IMR-90 (cell line): ENCODE data around the gene DYNLT2. TPM values are rescaled to one million over a fixed set of nuclear protein-coding genes. Genes with fewer than 3 reads are reported as not detected.

Source experiments
- ATAC-seq: fragments of 200-7000 bp; cut with Tn5 transposase; 2 replicates; pipeline ENCODE4 v1.9.1; 2020; ENCODE audit warnings: low read depth, mild to moderate bottlenecking, moderate library complexity
- Bru-seq: library from RNA; stranded (reverse); fragments of 400-500 nt; gene quantifications from one replicate; lab custom pipeline; 2021; lab: Mats Ljungman, UMichigan
- BruChase-seq, 2 experiments: library from RNA; stranded (reverse); fragments of 400-500 nt; gene quantifications; one replicate each; lab custom pipeline; 2021; lab: Mats Ljungman, UMichigan
- BruUV-seq: library from RNA; stranded (reverse); fragments of 400-500 nt; replicated peaks from 2 replicates; lab custom pipeline; 2021; lab: Mats Ljungman, UMichigan
- CTCF ChIA-PET: fragments of 300-600 bp; formaldehyde crosslinking; extraction: SDS; loops from one replicate; lab custom pipeline; 2021; ENCODE audit warnings: antibody characterized with exemption; lab: Yijun Ruan, JAX
- POLR2A ChIA-PET: fragments of 300-600 bp; sonication (Branson Sonifier 250); formaldehyde crosslinking; loops from one replicate; lab custom pipeline; 2022; ENCODE audit warnings: antibody characterized with exemption; ENCODE audit not compliant: unreplicated experiment; lab: Charles Lee
- DNase-seq: peaks from one replicate; pipeline ENCODE4 v3.0.0; 2013
- H2AFZ ChIP-seq: replicated peaks from 2 replicates; pipeline ENCODE3; 2013; ENCODE audit warnings: low read length, mild to moderate bottlenecking; ENCODE audit not compliant: poor library complexity
- H2AK5ac ChIP-seq: 2 replicates; pipeline ENCODE4 v1.6.1; 2013; ENCODE audit warnings: low read depth, low read length, inconsistent platforms
- H2AK9ac ChIP-seq: replicated peaks from 2 replicates; pipeline ENCODE3; 2013; ENCODE audit warnings: mild to moderate bottlenecking, low read depth, low read length, moderate library complexity; ENCODE audit not compliant: poor library complexity
- H2BK120ac ChIP-seq: 2 replicates; pipeline ENCODE4 v1.6.1; 2013; ENCODE audit warnings: low read depth, low read length, inconsistent platforms
- H2BK15ac ChIP-seq: 3 replicates; pipeline ENCODE4 v1.6.1; 2013; ENCODE audit warnings: low read depth, low read length, inconsistent platforms
- H2BK20ac ChIP-seq: 2 replicates; pipeline ENCODE4 v1.6.1; 2013; ENCODE audit warnings: low read depth, mild to moderate bottlenecking, inconsistent platforms, low read length, moderate library complexity
- H2BK5ac ChIP-seq: 2 replicates; pipeline ENCODE4 v1.6.1; 2013; ENCODE audit warnings: mild to moderate bottlenecking, low read depth, low read length, inconsistent platforms; ENCODE audit not compliant: poor library complexity, severe bottlenecking
- H3K14ac ChIP-seq: replicated peaks from 2 replicates; pipeline ENCODE4 v1.6.1; 2013; ENCODE audit warnings: low read depth, low read length, inconsistent platforms
- H3K18ac ChIP-seq: 2 replicates; pipeline ENCODE4 v1.6.1; 2013; ENCODE audit warnings: low read depth, low read length, control low read depth
- H3K23ac ChIP-seq: 2 replicates; pipeline ENCODE4 v1.6.1; 2013; ENCODE audit warnings: low read depth, low read length, inconsistent platforms
- H3K27ac ChIP-seq: 2 replicates; pipeline ENCODE4 v1.5.1; 2013; ENCODE audit warnings: mild to moderate bottlenecking, control low read depth, low read length; ENCODE audit not compliant: insufficient read depth
- H3K27me3 ChIP-seq: 2 replicates; pipeline ENCODE4 v1.6.1; 2013; ENCODE audit warnings: low read length; ENCODE audit not compliant: control insufficient read depth, insufficient read depth
- H3K36me3 ChIP-seq: 2 replicates; pipeline ENCODE4 v1.6.1; 2013; ENCODE audit warnings: low read length, mixed read lengths; ENCODE audit not compliant: control insufficient read depth, insufficient read depth
- H3K4ac ChIP-seq: 2 replicates; pipeline ENCODE4 v1.6.1; 2013; ENCODE audit warnings: low read depth, low read length, inconsistent platforms
- H3K4me1 ChIP-seq: 2 replicates; pipeline ENCODE4 v1.6.1; 2013; ENCODE audit warnings: low read length, mixed read lengths; ENCODE audit not compliant: control insufficient read depth, insufficient read depth
- H3K4me2 ChIP-seq: 2 replicates; pipeline ENCODE4 v1.6.1; 2013; ENCODE audit warnings: low read depth, mild to moderate bottlenecking, control low read depth, low read length, moderate library complexity
- H3K4me3 ChIP-seq: 2 replicates; pipeline ENCODE4 v1.5.1; 2013; ENCODE audit warnings: low read depth, mild to moderate bottlenecking, control low read depth, low read length, moderate library complexity; ENCODE audit not compliant: insufficient read depth
- H3K56ac ChIP-seq: 2 replicates; pipeline ENCODE4 v1.6.1; 2013; ENCODE audit warnings: low read length, inconsistent platforms; ENCODE audit not compliant: insufficient read depth; ENCODE audit errors: extremely low read depth
- H3K79me1 ChIP-seq, 2 experiments: 2 replicates each; pipeline ENCODE4 v1.6.1; 2013; ENCODE audit warnings: low read length in 2 of 2, inconsistent platforms in 1 of 2, low read depth in 1 of 2
- H3K9ac ChIP-seq: 2 replicates; pipeline ENCODE4 v1.6.1; 2013; ENCODE audit warnings: low read depth, low read length, control low read depth
- H3K9me1 ChIP-seq: 2 replicates; pipeline ENCODE4 v1.6.1; 2013; ENCODE audit warnings: low read length, inconsistent platforms; ENCODE audit not compliant: insufficient read depth
- H3K9me3 ChIP-seq: 2 replicates; pipeline ENCODE4 v1.6.1; 2013; ENCODE audit warnings: low read length; ENCODE audit not compliant: control insufficient read depth, insufficient read depth
- H4K20me1 ChIP-seq: 2 replicates; pipeline ENCODE4 v1.6.1; 2013; ENCODE audit warnings: low read length, inconsistent platforms; ENCODE audit not compliant: insufficient read depth
- H4K5ac ChIP-seq: 2 replicates; pipeline ENCODE4 v1.6.1; 2013; ENCODE audit warnings: mild to moderate bottlenecking, low read depth, low read length, control low read depth
- H4K8ac ChIP-seq, 2 experiments: 2 replicates each; pipeline ENCODE4 v1.6.1; 2013; ENCODE audit warnings: low read depth in 2 of 2, low read length in 2 of 2, control low read depth in 1 of 2, inconsistent platforms in 1 of 2
- H4K91ac ChIP-seq: 2 replicates; pipeline ENCODE4 v1.6.1; 2013; ENCODE audit warnings: low read depth, low read length, inconsistent platforms; ENCODE audit not compliant: insufficient read depth
- BHLHE40 ChIP-seq: fragments of 150-350 bp; IDR thresholded peaks from 2 replicates; pipeline ENCODE4 v1.6.1; 2016; ENCODE audit warnings: mild to moderate bottlenecking, low read depth, low read length
- CEBPB ChIP-seq: IDR thresholded peaks from 2 replicates; pipeline ENCODE4 v1.6.1; 2012; ENCODE audit warnings: low read depth, low read length, improper control_type of control experiment
- CHD1 ChIP-seq: IDR thresholded peaks from 2 replicates; pipeline ENCODE4 v1.6.1; 2012; ENCODE audit warnings: low read depth, low read length, improper control_type of control experiment
- ELK1 ChIP-seq: fragments of 150-350 bp; IDR thresholded peaks from 2 replicates; pipeline ENCODE4 v1.6.1; 2016; ENCODE audit warnings: low read depth, mild to moderate bottlenecking, low read length, moderate library complexity, borderline replicate concordance
- FOS ChIP-seq: fragments of 150-350 bp; IDR thresholded peaks from 2 replicates; pipeline ENCODE4 v1.6.1; 2016; ENCODE audit warnings: low read depth, low read length
- MAFK ChIP-seq: IDR thresholded peaks from 2 replicates; pipeline ENCODE4 v1.6.1; 2012; ENCODE audit warnings: low read depth, low read length, improper control_type of control experiment
- MAZ ChIP-seq: IDR thresholded peaks from 2 replicates; pipeline ENCODE4 v1.6.1; 2012; ENCODE audit warnings: low read depth, mild to moderate bottlenecking, low read length, improper control_type of control experiment, moderate library complexity, borderline replicate concordance
- MXI1 ChIP-seq: IDR thresholded peaks from 2 replicates; pipeline ENCODE4 v1.6.1; 2012; ENCODE audit warnings: low read depth, mild to moderate bottlenecking, low read length, moderate library complexity, borderline replicate concordance
- NFE2L2 ChIP-seq: fragments of 150-350 bp; IDR thresholded peaks from 2 replicates; pipeline ENCODE4 v1.6.1; 2016; ENCODE audit warnings: low read depth, mild to moderate bottlenecking, low read length
- POLR2A ChIP-seq: IDR thresholded peaks from 2 replicates; pipeline ENCODE4 v1.6.1; 2012; ENCODE audit warnings: mild to moderate bottlenecking, low read depth, low read length
- RAD21 ChIP-seq: IDR thresholded peaks from 2 replicates; pipeline ENCODE4 v1.6.1; 2012; ENCODE audit warnings: low read length, improper control_type of control experiment
- RCOR1 ChIP-seq: IDR thresholded peaks from 2 replicates; pipeline ENCODE4 v1.6.1; 2012; ENCODE audit warnings: mild to moderate bottlenecking, low read length, improper control_type of control experiment; ENCODE audit not compliant: insufficient replicate concordance
- RFX5 ChIP-seq: IDR thresholded peaks from 2 replicates; pipeline ENCODE4 v1.8.0; 2012; ENCODE audit warnings: low read depth, mild to moderate bottlenecking, low read length, moderate library complexity
- USF2 ChIP-seq: fragments of 150-350 bp; IDR thresholded peaks from 2 replicates; pipeline ENCODE4 v1.6.1; 2017; ENCODE audit warnings: mild to moderate bottlenecking, antibody characterized with exemption, low read length, low read depth
- WGBS, 2 experiments: methylation state at CpG; one replicate each; pipeline versions ENCODE4 v1.1.5 to v1.1.7; 2013; ENCODE audit warnings: missing lambda C conversion rate in 2 of 2; ENCODE audit not compliant: insufficient read length in 1 of 2; ENCODE audit errors: extremely low coverage in 2 of 2; 5-methylcytosine and 5-hydroxymethylcytosine counted together
- dilution Hi-C: fragments of 300-500 bp; cut with HindIII; formaldehyde crosslinking; loops from one replicate; pipeline ENCODE4 v1.14.3; 2018; ENCODE audit warnings: low sequenced_read_pairs; ENCODE audit not compliant: unreplicated experiment
- in situ Hi-C: fragments of 300-500 bp; cut with MboI; formaldehyde crosslinking; loops from 3 replicates; pipeline ENCODE4 v1.14.3; 2019; ENCODE audit warnings: low sequenced_read_pairs, inconsistent platforms, mixed read lengths
- intact Hi-C: fragments of 100-400 bp; cut with micrococcal nuclease; formaldehyde crosslinking; loops from 2 replicates; pipeline ENCODE4 v1.10.0; 2022
- long read RNA-seq: library from polyadenylated mRNA; unstranded; transcript quantifications from one replicate; pipeline ENCODE4 v2.0.0, GENCODE V29; 2021; ENCODE audit not compliant: unreplicated experiment
- polyA plus RNA-seq, 3 experiments: library from polyadenylated mRNA; depleted of rRNA; stranded (reverse); fragments of >200 nt; gene quantifications; 2 replicates each; pipeline ENCODE4 v1.2.3, GENCODE V29; 2012; ENCODE audit warnings: low replicate concordance in 1 of 3
- total RNA-seq: library from RNA; depleted of rRNA; stranded (reverse); fragments of >200 nt; gene quantifications from 2 replicates; pipeline ENCODE4 v1.2.3, GENCODE V29; 2012; rRNA removed

Gene DYNLT2
- 0.36 and 1.1 TPM in 2 replicates for total RNA-seq
- 0.32 and 0.44 TPM in 2 replicates for polyA plus RNA-seq (2012; rRNA removed)
- 0.05 TPM in 2 replicates for polyA plus RNA-seq (2012; cell fraction: cytosol; rRNA removed)
- 0.22 and 1.4 TPM in 2 replicates for polyA plus RNA-seq (2012; cell fraction: nucleus; rRNA removed; ENCODE audit: low replicate concordance)
- Bru-seq, nascent RNA = percentile 38 among the genes with signal in this experiment
- percentile 29 among the genes with signal in this experiment for BruChase-seq, experiment 1, labeled RNA remaining after a 6-hour chase
- BruChase-seq, experiment 2, labeled RNA remaining after a 2-hour chase = percentile 29 among the genes with signal in this experiment
- long read RNA-seq = 0 reads

GRCh38 chr6:169751242-169752073 lies at the start of gene DYNLT2, which contains the start of gene ERMARD:
Gene DYNLT2 (minus strand): TSS chr6:169751572. CDS start chr6:169751458, 114 bp downstream.
Gene ERMARD (plus strand): TSS chr6:169751622. CDS start chr6:169751658, 36 bp downstream.
- peak within 1 kb of the TSS; percentile 94 to 98 for H4K8ac ChIP-seq
- CTCF ChIA-PET = interaction anchor here (0.8 to 0.9 kb wide), 2 partner anchors 12 to 32 kb away, joined by 3 read pairs; no protein-coding TSS in a partner anchor
- peak within 1 kb of the TSS; percentile 89 for H3K4me3 ChIP-seq
- no peak within 1 kb of the TSS; the same call in 2 of the 3 replicates for H2BK15ac ChIP-seq
- no peaks in the 10 kb centered on the region for H3K9me3 ChIP-seq
- in situ Hi-C loops (no loop called here), dilution Hi-C loops (no loop called here), intact Hi-C loops (loop anchor here (2.0 kb wide), 1 partner anchor 29 kb away; no protein-coding TSS in a partner anchor)
- peak within 1 kb of the TSS; percentile 89 for H2AK9ac ChIP-seq
- 0 out of 2 replicates have a peak, but pooled peaks cover 3% of the 10 kb centered on the region for H3K9me1 ChIP-seq
- no peak within 1 kb of the TSS for H2BK20ac ChIP-seq
- H4K20me1 ChIP-seq = no peaks in the 10 kb centered on the region
- H2AK5ac ChIP-seq = peak within 1 kb of the TSS; percentile 63
- H3K4me1 ChIP-seq = 0 out of 2 replicates have a peak, but pooled peaks cover 2% of the 10 kb centered on the region
- H3K4me2 ChIP-seq = peak within 1 kb of the TSS; percentile 91
- TSS peak; percentile 94 for BruUV-seq
- H2BK5ac ChIP-seq = peak within 1 kb of the TSS; percentile 90
- peak within 1 kb of the TSS; percentile 82 for H3K56ac ChIP-seq
- 0% methylated on average over 38 of the region's 90 CpGs; no CpG with 5 or more reads in 1 of the 2 experiments for WGBS, 2 experiments
- peak within 1 kb of the TSS; percentile 72 for H2BK120ac ChIP-seq
- H3K18ac ChIP-seq = peak within 1 kb of the TSS; percentile 61
- ATAC-seq (peak; percentile 98), DNase-seq (peak; percentile 94)
- peak within 1 kb of the TSS; percentile 85 for H3K4ac ChIP-seq
- peak within 1 kb of the TSS; percentile 94 for H2AFZ ChIP-seq
- H3K27ac ChIP-seq = peak within 1 kb of the TSS; percentile 94
- H3K14ac ChIP-seq = peak within 1 kb of the TSS; percentile 75
- POLR2A ChIA-PET = interaction anchor here (0.6 kb wide), 1 partner anchor 537 kb away, joined by 3 read pairs; no protein-coding TSS in a partner anchor
- peak within 1 kb of the TSS; percentile 83 for H3K23ac ChIP-seq
- no peaks in the 10 kb centered on the region for H3K27me3 ChIP-seq
- H3K9ac ChIP-seq = peak within 1 kb of the TSS; percentile 93
- peak within 1 kb of the TSS; percentile 91 for H4K5ac ChIP-seq
- peaks cover 23 to 29% of the 10 kb centered on the region in 2 experiments for H3K79me1 ChIP-seq
- peak within 1 kb of the TSS; percentile 57 for H4K91ac ChIP-seq
- H3K36me3 ChIP-seq = no peaks in the 10 kb centered on the region; the same call in 1 of the 2 replicates
- TF ChIP-seq CHD1 (no peak), BHLHE40 (peak; percentile 47; the same call in 1 of the 2 replicates), RCOR1 (peak; percentile 80), MXI1 (peak; percentile 85), POLR2A (peak; percentile 95), RFX5 (no peak), NFE2L2 (no peak), USF2 (no peak), RAD21 (peak; percentile 8; the same call in 1 of the 2 replicates), MAZ (peak; percentile 92; the same call in 1 of the 2 replicates), FOS (no peak), CEBPB (no peak), MAFK (no peak), ELK1 (peak; percentile 88)
